H1 (cell line): ENCODE data around the gene LSG1. TPM values are rescaled to one million over a fixed set of nuclear protein-coding genes. Genes with fewer than 3 reads are reported as not detected.

Source experiments
- ASH2L ChIP-seq: fragments of 200-600, 300-600 bp; sonication (generic); IDR thresholded peaks from one replicate; pipeline ENCODE4 v1.7.1; 2017; ENCODE audit warnings: low read length
- CHD1 ChIP-seq: IDR thresholded peaks from 2 replicates; pipeline ENCODE4 v1.6.1; 2012; ENCODE audit warnings: low read depth, low read length, improper control_type of control experiment
- JUN ChIP-seq: IDR thresholded peaks from 2 replicates; pipeline ENCODE4 v1.6.1; 2011; ENCODE audit warnings: low read depth, mild to moderate bottlenecking, improper control_type of control experiment, low read length
- RNF2 ChIP-seq: fragments of 200-900, 300-1000 bp; sonication (generic); IDR thresholded peaks from 2 replicates; pipeline ENCODE4 v1.7.1; 2016; ENCODE audit warnings: borderline replicate concordance, low read depth, mild to moderate bottlenecking, antibody characterized with exemption, low read length; ENCODE audit not compliant: poor library complexity, severe bottlenecking; ENCODE audit errors: missing control alignments
- SUZ12 ChIP-seq: fragments of 200-600 bp; sonication (generic); IDR thresholded peaks from 2 replicates; pipeline ENCODE4 v1.6.1; 2012; ENCODE audit warnings: mild to moderate bottlenecking, inconsistent platforms, low read length, moderate library complexity, mixed read lengths
- TEAD4 ChIP-seq: IDR thresholded peaks from 2 replicates; pipeline ENCODE4 v1.6.1; 2012; ENCODE audit warnings: low read depth, low read length, inconsistent platforms, mixed read lengths
- polyA plus RNA-seq, 7 experiments: library from polyadenylated mRNA; depleted of rRNA in 3 of 7; stranded (reverse) in 5 of 7; unstranded in 2 of 7; fragments of >200 nt in 5 of 7; fragments of 200-250 nt in 2 of 7; gene quantifications; 1 replicate in 5 of 7; 2 replicates in 1 of 7; 4 replicates in 1 of 7; pipeline versions ENCODE4 v1.2.1 to v1.2.3, GENCODE V29; 2011 to 2013; ENCODE audit warnings: missing spikeins in 2 of 7, mixed read lengths in 2 of 7
- total RNA-seq: library from RNA; stranded (reverse); fragmentation: NEBNext Ultra II Directional; extraction: Animal tissue kit (Norgen Biotek cat#: 25700); gene quantifications from 2 replicates; pipeline ENCODE4 v1.2.1, GENCODE V29; 2021
- TF ChIP-seq, protein P1 (sequence below): fragments of 300-600 bp; sonication (generic); IDR thresholded peaks from 2 replicates; pipeline ENCODE4 v1.7.1; 2012; ENCODE audit warnings: low read length, moderate library complexity, mild to moderate bottlenecking, inconsistent platforms; ENCODE audit not compliant: insufficient replicate concordance

Gene LSG1
- total and polyA plus RNA-seq, 2 of the 8 experiments (the other 6 are each of a cell fraction or from before 2014, with no cell fraction given): 23.7 to 47.6 TPM

DNA sequence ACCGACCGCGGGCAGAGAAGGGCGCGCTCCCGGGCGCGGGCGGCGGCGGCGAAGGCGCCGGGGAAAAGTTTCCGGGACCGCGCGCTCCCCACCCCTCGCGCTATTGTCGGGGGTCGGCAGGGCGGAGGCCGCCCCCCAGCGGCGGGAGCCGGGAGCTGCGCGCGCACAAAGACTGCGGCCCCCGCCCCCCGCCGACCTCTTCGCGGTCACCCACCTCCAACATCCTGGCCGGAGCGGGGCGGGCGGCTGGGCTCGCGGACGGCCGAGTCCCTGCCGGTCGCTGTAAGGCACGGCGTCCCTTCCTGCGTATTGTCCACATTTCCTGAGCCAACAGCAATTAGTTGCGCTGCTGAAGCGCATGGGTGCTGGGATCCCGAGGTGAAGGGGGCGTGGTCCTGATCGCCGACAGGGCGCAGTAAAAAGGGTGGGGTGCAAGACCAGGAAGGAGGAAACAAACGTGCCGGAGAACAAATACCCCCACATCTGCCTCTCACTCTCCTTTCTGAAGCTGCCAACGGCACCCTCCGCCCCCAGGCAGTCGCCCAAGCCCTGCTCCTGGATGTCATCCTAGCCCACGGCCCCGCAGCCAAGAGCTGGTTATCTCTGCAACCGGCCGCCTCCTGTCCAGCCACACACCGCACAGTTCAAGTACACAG is 38.5 kb downstream of the LSG1 start, which contains the start of gene TMEM44 (continued):
- TF ChIP-seq, protein P1, sequence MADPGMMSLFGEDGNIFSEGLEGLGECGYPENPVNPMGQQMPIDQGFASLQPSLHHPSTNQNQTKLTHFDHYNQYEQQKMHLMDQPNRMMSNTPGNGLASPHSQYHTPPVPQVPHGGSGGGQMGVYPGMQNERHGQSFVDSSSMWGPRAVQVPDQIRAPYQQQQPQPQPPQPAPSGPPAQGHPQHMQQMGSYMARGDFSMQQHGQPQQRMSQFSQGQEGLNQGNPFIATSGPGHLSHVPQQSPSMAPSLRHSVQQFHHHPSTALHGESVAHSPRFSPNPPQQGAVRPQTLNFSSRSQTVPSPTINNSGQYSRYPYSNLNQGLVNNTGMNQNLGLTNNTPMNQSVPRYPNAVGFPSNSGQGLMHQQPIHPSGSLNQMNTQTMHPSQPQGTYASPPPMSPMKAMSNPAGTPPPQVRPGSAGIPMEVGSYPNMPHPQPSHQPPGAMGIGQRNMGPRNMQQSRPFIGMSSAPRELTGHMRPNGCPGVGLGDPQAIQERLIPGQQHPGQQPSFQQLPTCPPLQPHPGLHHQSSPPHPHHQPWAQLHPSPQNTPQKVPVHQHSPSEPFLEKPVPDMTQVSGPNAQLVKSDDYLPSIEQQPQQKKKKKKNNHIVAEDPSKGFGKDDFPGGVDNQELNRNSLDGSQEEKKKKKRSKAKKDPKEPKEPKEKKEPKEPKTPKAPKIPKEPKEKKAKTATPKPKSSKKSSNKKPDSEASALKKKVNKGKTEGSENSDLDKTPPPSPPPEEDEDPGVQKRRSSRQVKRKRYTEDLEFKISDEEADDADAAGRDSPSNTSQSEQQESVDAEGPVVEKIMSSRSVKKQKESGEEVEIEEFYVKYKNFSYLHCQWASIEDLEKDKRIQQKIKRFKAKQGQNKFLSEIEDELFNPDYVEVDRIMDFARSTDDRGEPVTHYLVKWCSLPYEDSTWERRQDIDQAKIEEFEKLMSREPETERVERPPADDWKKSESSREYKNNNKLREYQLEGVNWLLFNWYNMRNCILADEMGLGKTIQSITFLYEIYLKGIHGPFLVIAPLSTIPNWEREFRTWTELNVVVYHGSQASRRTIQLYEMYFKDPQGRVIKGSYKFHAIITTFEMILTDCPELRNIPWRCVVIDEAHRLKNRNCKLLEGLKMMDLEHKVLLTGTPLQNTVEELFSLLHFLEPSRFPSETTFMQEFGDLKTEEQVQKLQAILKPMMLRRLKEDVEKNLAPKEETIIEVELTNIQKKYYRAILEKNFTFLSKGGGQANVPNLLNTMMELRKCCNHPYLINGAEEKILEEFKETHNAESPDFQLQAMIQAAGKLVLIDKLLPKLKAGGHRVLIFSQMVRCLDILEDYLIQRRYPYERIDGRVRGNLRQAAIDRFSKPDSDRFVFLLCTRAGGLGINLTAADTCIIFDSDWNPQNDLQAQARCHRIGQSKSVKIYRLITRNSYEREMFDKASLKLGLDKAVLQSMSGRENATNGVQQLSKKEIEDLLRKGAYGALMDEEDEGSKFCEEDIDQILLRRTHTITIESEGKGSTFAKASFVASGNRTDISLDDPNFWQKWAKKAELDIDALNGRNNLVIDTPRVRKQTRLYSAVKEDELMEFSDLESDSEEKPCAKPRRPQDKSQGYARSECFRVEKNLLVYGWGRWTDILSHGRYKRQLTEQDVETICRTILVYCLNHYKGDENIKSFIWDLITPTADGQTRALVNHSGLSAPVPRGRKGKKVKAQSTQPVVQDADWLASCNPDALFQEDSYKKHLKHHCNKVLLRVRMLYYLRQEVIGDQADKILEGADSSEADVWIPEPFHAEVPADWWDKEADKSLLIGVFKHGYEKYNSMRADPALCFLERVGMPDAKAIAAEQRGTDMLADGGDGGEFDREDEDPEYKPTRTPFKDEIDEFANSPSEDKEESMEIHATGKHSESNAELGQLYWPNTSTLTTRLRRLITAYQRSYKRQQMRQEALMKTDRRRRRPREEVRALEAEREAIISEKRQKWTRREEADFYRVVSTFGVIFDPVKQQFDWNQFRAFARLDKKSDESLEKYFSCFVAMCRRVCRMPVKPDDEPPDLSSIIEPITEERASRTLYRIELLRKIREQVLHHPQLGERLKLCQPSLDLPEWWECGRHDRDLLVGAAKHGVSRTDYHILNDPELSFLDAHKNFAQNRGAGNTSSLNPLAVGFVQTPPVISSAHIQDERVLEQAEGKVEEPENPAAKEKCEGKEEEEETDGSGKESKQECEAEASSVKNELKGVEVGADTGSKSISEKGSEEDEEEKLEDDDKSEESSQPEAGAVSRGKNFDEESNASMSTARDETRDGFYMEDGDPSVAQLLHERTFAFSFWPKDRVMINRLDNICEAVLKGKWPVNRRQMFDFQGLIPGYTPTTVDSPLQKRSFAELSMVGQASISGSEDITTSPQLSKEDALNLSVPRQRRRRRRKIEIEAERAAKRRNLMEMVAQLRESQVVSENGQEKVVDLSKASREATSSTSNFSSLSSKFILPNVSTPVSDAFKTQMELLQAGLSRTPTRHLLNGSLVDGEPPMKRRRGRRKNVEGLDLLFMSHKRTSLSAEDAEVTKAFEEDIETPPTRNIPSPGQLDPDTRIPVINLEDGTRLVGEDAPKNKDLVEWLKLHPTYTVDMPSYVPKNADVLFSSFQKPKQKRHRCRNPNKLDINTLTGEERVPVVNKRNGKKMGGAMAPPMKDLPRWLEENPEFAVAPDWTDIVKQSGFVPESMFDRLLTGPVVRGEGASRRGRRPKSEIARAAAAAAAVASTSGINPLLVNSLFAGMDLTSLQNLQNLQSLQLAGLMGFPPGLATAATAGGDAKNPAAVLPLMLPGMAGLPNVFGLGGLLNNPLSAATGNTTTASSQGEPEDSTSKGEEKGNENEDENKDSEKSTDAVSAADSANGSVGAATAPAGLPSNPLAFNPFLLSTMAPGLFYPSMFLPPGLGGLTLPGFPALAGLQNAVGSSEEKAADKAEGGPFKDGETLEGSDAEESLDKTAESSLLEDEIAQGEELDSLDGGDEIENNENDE: no peak
- TF ChIP-seq ASH2L (peak; percentile 78), JUN (no peak), CHD1 (no peak), SUZ12 (no peak), RNF2 (no peak), TEAD4 (no peak)
- TF ChIP-seq, all 59 proteins: peak for 18
